Stimulated activated CD8-positive, alpha-beta memory T cell treated with anti-CD3 and anti-CD28 coated beads, Interleukin-2, amount 100 ng/mL, for 48 hours (primary cell): ENCODE measurements around the gene CEACAM7.

Experiments
- DNase-seq, 2 donors: peaks; one replicate each; pipeline ENCODE4 v3.0.0-alpha.2; 2020; ENCODE audit warnings: low read depth in 2 of 2

The CEACAM7 gene

GRCh38 chr19:41700381-41701195 is 12.5 kb upstream of the CEACAM7 start:
- no peak for DNase-seq

- no peak for DNase-seq
Observed at GRCh38 chr19:41699968-41700323, 11.9 kb upstream of the CEACAM7 start.

DNA sequence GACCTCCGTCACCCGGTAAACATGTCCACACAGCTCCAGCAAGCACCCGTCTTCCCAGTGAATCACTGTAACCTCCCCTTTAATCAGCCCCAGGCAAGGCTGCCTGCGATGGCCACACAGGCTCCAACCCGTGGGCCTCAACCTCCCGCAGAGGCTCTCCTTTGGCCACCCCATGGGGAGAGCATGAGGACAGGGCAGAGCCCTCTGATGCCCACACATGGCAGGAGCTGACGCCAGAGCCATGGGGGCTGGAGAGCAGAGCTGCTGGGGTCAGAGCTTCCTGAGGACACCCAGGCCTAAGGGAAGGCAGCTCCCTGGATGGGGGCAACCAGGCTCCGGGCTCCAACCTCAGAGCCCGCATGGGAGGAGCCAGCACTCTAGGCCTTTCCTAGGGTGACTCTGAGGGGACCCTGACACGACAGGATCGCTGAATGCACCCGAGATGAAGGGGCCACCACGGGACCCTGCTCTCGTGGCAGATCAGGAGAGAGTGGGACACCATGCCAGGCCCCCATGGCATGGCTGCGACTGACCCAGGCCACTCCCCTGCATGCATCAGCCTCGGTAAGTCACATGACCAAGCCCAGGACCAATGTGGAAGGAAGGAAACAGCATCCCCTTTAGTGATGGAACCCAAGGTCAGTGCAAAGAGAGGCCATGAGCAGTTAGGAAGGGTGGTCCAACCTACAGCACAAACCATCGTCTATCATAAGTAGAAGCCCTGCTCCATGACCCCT is 11.3 kb upstream of the CEACAM7 start:
- no peak for DNase-seq

DNA sequence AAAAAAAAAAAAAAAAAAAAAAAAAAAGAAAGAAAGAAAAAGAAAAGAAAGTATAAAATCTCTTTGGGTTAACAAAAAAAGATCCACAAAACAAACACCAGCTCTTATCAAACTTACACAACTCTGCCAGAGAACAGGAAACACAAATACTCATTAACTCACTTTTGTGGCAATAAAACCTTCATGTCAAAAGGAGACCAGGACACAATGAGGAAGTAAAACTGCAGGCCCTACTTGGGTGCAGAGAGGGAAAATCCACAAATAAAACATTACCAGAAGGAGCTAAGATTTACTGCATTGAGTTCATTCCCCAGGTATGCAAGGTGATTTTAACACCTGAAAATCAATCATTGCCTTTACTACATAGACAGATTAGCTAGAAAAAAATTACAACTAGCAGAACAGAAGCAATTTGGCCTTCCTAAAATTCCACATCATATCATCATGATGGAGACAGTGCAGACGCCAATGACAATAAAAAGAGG is 10.7 kb upstream of the CEACAM7 start:
- no peak for DNase-seq

GRCh38 chr19:41697198-41697855 is 9.3 kb upstream of the CEACAM7 start:
- DNase-seq, result no peak

GRCh38 chr19:41696402-41697197 is 8.5 kb upstream of the CEACAM7 start:
- DNase-seq, result no peak

- no peak for DNase-seq
Observed at GRCh38 chr19:41695745-41696144, 7.7 kb upstream of the CEACAM7 start.

GRCh38 chr19:41694831-41695635 is 7.0 kb upstream of the CEACAM7 start:
- no peak for DNase-seq

DNA sequence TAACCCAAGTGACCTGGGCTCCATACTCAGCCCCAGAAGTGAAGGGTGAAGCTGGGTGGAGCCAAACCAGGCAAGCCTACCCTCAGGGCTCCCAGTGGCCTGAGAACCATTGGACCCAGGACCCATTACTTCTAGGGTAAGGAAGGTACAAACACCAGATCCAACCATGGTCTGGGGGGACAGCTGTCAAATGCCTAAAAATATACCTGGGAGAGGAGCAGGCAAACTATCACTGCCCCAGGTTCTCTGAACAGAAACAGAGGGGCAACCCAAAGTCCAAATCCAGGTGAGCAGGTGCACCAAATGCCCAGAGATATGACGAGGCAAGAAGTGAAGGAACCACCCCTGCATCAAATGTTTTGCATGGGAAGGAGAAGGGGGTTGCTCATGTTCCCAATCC is 6.1 kb upstream of the CEACAM7 start:
- no peak for DNase-seq

- DNase-seq, result peak in 1 of 2 donors; percentile 13
Observed at GRCh38 chr19:41691268-41691970, 3.3 kb upstream of the CEACAM7 start.

- DNase-seq, result no peak
Observed at GRCh38 chr19:41690801-41691065, 2.7 kb upstream of the CEACAM7 start.

DNA sequence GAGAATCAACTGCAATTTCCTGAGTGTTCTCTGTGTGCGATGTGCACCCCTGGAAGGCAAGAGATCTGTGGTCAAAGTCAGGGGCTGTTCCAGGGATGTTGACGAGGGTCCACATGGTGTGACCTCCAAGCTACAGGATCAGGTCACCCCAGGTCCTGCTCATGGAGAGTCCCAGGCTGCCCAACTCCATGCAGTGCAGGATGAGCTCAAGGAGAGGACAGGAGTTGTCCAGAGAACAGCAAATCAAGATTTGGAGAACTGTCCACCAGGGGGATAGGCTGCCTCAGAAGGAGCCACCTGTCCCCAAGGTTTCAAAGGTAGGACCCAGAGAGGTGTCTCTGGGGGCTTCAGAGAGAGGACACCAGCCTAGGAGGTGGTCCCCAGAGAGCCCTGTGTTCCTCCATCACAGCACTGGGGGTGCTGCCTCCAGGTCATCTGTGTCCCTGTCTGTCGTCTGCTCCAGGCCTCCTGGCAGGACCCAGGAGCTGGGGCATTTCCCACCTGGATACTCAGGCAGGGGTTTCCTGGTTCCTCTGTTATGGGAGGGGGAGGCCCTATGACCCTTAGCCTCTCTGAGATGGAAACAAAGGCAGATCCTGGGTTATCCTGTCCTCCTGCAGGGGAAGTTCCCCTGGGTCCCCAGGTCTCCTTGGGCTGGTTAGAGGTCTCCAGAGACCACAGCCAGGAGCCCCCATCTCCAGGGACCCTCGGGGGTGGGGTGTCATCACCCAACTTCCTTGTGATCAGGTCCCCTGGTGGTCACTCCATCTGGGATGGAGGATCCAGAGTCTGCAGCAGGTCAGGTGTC is 2.1 kb upstream of the CEACAM7 start:
- DNase-seq, result no peak

DNA sequence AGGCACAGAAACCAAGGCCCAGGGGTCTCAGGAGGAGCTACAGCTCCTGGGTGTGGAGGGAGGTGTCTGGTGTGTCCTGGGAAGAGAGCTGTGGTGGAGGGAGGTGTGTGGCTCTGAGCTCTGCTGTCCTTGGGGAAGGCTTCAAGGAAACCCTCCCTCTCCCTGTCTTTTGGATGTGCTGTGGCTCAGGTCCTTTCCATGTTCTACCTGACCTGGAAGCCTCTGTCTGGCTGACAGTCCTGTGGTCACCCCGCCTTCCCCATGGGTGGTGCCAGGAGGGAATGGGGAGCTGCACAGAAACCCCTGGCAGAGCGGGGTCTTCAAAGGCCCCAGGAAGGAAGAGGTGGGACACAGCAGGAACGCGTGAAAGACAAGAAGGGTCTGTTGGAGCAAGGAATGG is 617 bp upstream of the CEACAM7 start:
- no peak for DNase-seq

DNA sequence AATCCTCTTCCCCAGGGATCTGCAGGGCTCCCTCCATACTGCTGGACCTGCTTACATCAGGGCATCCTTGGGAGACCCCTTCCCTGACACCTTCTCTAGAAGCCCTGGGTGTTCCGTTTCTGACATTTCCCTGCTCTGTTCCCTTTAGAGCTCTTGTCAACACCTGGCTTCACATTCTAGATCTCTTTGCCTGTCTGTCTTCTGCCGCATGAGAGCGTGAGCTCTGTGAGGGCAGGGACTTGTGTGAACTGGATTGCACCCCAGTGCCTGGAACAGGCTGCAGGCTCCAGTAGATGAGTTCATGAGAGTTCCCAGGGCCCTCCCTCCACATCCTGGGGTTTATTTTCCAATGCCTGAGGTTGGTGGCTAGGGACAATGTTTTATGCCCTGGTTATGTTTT is 651 bp downstream of the CEACAM7 start:
- no peak for DNase-seq

DNA sequence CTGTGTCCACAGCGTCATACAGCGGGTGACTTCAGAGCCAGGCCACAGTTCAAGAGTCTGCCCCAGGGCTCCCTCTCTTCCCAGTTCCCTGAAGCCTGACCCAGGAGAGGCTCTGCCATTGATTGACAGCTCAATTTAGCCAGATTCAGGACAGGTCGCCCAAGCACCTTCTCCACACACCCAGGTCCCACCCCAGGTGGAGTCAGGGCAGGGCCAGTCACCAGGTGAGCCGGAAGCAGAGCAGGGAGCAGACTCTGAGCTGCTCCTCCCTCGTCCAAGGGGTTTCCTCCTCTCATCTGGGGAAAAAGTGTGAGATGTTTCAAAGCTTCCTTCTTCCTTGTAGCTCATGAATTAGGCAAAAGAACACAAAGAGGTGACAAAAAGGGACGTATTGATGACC is 5.6 kb downstream of the CEACAM7 start:
- DNase-seq, result no peak

GRCh38 chr19:41671486-41671885 is 16.6 kb downstream of the CEACAM7 start:
- DNase-seq, result no peak

DNA sequence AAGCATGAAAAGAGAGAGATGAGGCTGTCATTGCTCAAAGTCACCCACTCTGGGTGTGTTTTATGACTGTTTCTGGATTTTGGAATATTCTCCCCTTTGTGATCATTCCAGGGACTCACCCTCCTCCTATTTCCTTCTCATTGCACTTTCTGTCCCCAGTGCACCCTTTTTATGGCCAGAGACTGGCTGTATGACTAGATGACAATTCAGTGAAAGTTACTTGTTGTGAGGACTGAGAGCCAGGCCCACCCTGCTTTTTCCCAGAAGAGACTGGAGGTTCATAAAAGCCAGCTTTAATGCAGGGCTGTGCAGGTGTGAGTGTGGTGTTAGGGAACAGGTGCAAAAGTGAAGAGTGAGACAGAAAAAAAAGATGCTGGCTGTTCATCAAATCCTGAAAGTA is 17.3 kb downstream of the CEACAM7 start:
- DNase-seq, result no peak

DNA sequence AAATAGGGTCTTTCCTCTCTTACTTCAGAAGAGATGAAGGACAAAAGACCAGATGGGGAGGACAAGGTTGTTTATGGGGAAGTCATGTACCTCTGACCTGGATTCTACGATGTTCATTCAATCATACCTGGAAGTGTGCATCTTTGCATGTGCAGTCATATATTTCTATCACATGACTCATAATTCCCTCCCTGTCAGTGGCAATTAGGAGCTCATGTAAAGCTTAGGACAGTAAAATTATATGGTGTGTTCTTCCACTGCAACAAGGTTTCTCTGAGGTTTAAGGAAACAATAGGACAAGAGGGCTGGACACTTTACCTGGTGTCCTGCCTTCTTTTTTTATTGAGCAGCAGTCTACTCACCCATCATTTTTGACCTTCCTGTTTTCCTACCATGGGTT is 19.8 kb downstream of the CEACAM7 start:
- DNase-seq, result no peak

- no peak for DNase-seq
Observed at GRCh38 chr19:41666075-41666474, 22.0 kb downstream of the CEACAM7 start.

DNA sequence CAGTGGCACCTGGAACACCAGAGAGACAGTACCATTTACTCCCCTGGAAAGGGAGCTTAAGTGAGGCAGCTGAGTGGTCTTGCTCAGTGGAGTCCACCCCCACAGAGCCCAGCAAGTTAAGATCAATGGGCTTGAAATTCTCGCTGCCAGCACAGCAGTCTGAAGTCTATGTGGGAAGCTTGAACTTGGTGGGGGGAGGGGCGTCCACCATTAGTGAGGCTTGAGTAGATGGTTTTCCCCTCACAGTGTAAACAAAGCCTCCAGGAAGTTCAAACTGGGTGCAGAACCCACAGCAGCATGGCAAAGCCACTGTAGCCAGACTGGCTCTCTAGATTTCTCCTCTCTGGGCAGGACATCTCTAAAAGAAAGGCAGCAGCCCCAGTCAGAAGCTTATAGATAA is 30.9 kb downstream of the CEACAM7 start:
- DNase-seq, result no peak
